ENCODE measurements around the gene TTN. TPM values are rescaled to one million over a fixed set of nuclear protein-coding genes. Genes with fewer than 3 reads are reported as not detected.

Gene TTN
- total and polyA plus RNA-seq, 4 donors = 0.01 to 3.0 (median 0.80) TPM

DNA sequence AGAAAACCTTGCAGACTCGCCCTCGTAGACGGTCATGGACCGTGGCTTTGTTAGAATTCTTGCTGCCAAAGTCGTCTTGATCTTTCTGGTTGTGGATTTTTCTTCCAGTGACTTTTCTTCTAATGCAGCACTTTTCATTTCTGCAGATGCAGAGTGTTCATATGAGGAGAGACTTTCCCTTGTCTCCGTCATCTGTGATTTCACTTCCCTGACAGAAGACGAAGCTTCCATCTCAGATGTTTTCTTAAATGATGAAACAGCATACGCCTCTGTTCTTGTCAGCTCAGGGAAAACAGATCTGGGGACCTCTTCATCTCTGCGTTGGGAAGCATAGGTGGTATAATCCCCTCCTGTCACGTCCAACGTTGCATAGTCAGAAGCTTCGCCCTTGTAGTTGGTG is 276.1 kb downstream of the TTN start:
- no peak overlapping the region for H3K27ac ChIP-seq (ENCODE audit: low read depth in 1 of 2, low read length in 2 of 2)
- no peak overlapping the region for H3K9ac ChIP-seq (ENCODE audit: low read depth in 1 of 2, low read length in 2 of 2)
- TF ChIP-seq RAD21 (IDR thresholded peaks at IDR 0.05) (no peak), NR2F2 (IDR thresholded peaks at IDR 0.05) (no peak), HNF4A (conservative IDR thresholded peaks at IDR 0.05) (no peak), SP1 (IDR thresholded peaks at IDR 0.05) (no peak), GABPA (IDR thresholded peaks at IDR 0.05 in 1 of 2, conservative IDR thresholded peaks at IDR 0.05 in 1 of 2) (no peak), TAF1 (conservative IDR thresholded peaks at IDR 0.05) (no peak), REST (IDR thresholded peaks at IDR 0.05) (no peak), RXRA (IDR thresholded peaks at IDR 0.05) (no peak), YY1 (IDR thresholded peaks at IDR 0.05) (no peak), FOXA1 (IDR thresholded peaks at IDR 0.05) (no peak), JUND (IDR thresholded peaks at IDR 0.05) (no peak), EGR1 (IDR thresholded peaks at IDR 0.05; ENCODE audit: low read depth in 2 of 2) (no peak), HNF4G (IDR thresholded peaks at IDR 0.05) (no peak), ATF3 (IDR thresholded peaks at IDR 0.05) (no peak), CTCF (IDR thresholded peaks at IDR 0.05; ENCODE audit: low read depth, low read length, missing input control) (no peak), FOXA2 (IDR thresholded peaks at IDR 0.05) (no peak)
- TF ChIP-seq, protein P1, sequence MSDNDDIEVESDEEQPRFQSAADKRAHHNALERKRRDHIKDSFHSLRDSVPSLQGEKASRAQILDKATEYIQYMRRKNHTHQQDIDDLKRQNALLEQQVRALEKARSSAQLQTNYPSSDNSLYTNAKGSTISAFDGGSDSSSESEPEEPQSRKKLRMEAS (IDR thresholded peaks at IDR 0.05) = no peak
- TF ChIP-seq, protein P2, sequence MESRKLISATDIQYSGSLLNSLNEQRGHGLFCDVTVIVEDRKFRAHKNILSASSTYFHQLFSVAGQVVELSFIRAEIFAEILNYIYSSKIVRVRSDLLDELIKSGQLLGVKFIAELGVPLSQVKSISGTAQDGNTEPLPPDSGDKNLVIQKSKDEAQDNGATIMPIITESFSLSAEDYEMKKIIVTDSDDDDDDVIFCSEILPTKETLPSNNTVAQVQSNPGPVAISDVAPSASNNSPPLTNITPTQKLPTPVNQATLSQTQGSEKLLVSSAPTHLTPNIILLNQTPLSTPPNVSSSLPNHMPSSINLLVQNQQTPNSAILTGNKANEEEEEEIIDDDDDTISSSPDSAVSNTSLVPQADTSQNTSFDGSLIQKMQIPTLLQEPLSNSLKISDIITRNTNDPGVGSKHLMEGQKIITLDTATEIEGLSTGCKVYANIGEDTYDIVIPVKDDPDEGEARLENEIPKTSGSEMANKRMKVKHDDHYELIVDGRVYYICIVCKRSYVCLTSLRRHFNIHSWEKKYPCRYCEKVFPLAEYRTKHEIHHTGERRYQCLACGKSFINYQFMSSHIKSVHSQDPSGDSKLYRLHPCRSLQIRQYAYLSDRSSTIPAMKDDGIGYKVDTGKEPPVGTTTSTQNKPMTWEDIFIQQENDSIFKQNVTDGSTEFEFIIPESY (IDR thresholded peaks at IDR 0.05) = no peak
- H3K4me3 ChIP-seq (ENCODE audit: low read depth in 1 of 3, low read length in 3 of 3) = no peak overlapping the region
- 90% methylated on average over 12 of the region's 12 CpGs for WGBS
- no peaks in the 10 kb centered on the region for H3K27me3 ChIP-seq (ENCODE audit: control insufficient read depth in 4 of 4, insufficient read depth in 4 of 4, low read length in 3 of 4)
- H3K4me1 ChIP-seq (ENCODE audit: control insufficient read depth in 4 of 4, insufficient read depth in 4 of 4, low read length in 3 of 4) = no peaks in the 10 kb centered on the region
- peaks cover 0 to 20% (median 8%) of the 10 kb centered on the region in 4 donors for H3K36me3 ChIP-seq (ENCODE audit: control insufficient read depth in 4 of 4, insufficient read depth in 3 of 4, low read depth in 1 of 4, low read length in 3 of 4)
- DNase-seq (ENCODE audit: low spot score) = no peak
- no peaks in the 10 kb centered on the region for H3K9me3 ChIP-seq (ENCODE audit: control insufficient read depth in 4 of 4, low read length in 3 of 4)

Measured in liver (tissue), 9 donors.